Measurements from ENCODE around the gene TAGLN2. TPM values are rescaled to one million over a fixed set of nuclear protein-coding genes. Genes with fewer than 3 reads are reported as not detected.

The TAGLN2 gene
- total RNA-seq, 1 donor from 2014 or later, result 20.1 TPM

GRCh38 chr1:159968901-159969300, 43.6 kb upstream of the TAGLN2 start:
- no peaks in the 10 kb centered on the region for H3K9me3 Mint-ChIP-seq
- H3K4me3 Mint-ChIP-seq, result no peak overlapping the region
- peaks cover 20% of the 10 kb centered on the region for H3K27me3 Mint-ChIP-seq (ENCODE audit: low read depth)
- no peak overlapping the region for H3K27ac Mint-ChIP-seq (ENCODE audit: unreplicated experiment)
- no peaks in the 10 kb centered on the region for H3K36me3 Mint-ChIP-seq (ENCODE audit: low read depth)
- H3K4me1 Mint-ChIP-seq, result peaks cover 35% of the 10 kb centered on the region
- no peak for TF ChIP-seq CTCF (conservative IDR thresholded peaks at IDR 0.05)
- DNase-seq (ENCODE audit: low read depth, low spot score), result no peak

GRCh38 chr1:159965263-159965662, 40.0 kb upstream of the TAGLN2 start:
- TF ChIP-seq CTCF (conservative IDR thresholded peaks at IDR 0.05), result no peak
- Mint-ChIP-seq H3K9me3 (no peaks in the 10 kb centered on the region), H3K27me3 (ENCODE audit: low read depth) (peaks cover 18% of the 10 kb centered on the region), H3K4me1 (peaks cover 13% of the 10 kb centered on the region), H3K27ac (ENCODE audit: unreplicated experiment) (no peak overlapping the region), H3K36me3 (ENCODE audit: low read depth) (no peaks in the 10 kb centered on the region), H3K4me3 (no peak overlapping the region)
- no peak for DNase-seq (ENCODE audit: low read depth, low spot score)

- no peak for TF ChIP-seq CTCF (conservative IDR thresholded peaks at IDR 0.05)
- Mint-ChIP-seq H3K36me3 (ENCODE audit: low read depth) (no peaks in the 10 kb centered on the region), H3K9me3 (no peaks in the 10 kb centered on the region), H3K27me3 (ENCODE audit: low read depth) (peaks cover 22% of the 10 kb centered on the region), H3K27ac (ENCODE audit: unreplicated experiment) (no peak overlapping the region), H3K4me3 (no peak overlapping the region), H3K4me1 (peaks cover 13% of the 10 kb centered on the region)
- no peak for DNase-seq (ENCODE audit: low read depth, low spot score)
Observed at GRCh38 chr1:159964144-159964543, 38.8 kb upstream of the TAGLN2 start.

GRCh38 chr1:159962176-159962575, 36.9 kb upstream of the TAGLN2 start:
- no peak for TF ChIP-seq CTCF (conservative IDR thresholded peaks at IDR 0.05)
- Mint-ChIP-seq H3K9me3 (no peaks in the 10 kb centered on the region), H3K27me3 (ENCODE audit: low read depth) (peaks cover 23% of the 10 kb centered on the region), H3K36me3 (ENCODE audit: low read depth) (no peaks in the 10 kb centered on the region), H3K27ac (ENCODE audit: unreplicated experiment) (no peak overlapping the region), H3K4me1 (peaks cover 13% of the 10 kb centered on the region), H3K4me3 (no peak overlapping the region)
- no peak for DNase-seq (ENCODE audit: low read depth, low spot score)

- no peak for TF ChIP-seq CTCF (conservative IDR thresholded peaks at IDR 0.05)
- no peak for DNase-seq (ENCODE audit: low read depth, low spot score)
- Mint-ChIP-seq H3K4me1 (peaks cover 13% of the 10 kb centered on the region), H3K27ac (ENCODE audit: unreplicated experiment) (no peak overlapping the region), H3K27me3 (ENCODE audit: low read depth) (peaks cover 23% of the 10 kb centered on the region), H3K9me3 (no peaks in the 10 kb centered on the region), H3K4me3 (no peak overlapping the region), H3K36me3 (ENCODE audit: low read depth) (no peaks in the 10 kb centered on the region)
Observed at GRCh38 chr1:159961636-159962035, 36.3 kb upstream of the TAGLN2 start.

Data from neural crest cell (in vitro differentiated cells).